Brain microvascular endothelial cell (primary cell): Measurements from ENCODE around the gene ATP12A.

Experiments
- DNase-seq: peaks from one replicate; pipeline ENCODE4 v3.0.0-alpha.2; 2020
- H3K27ac ChIP-seq: fragments of 250-450 bp; sonication (Bioruptor Pico); 2 replicates; pipeline ENCODE4 v1.5.1; 2020; ENCODE audit warnings: mild to moderate bottlenecking, moderate library complexity
- H3K27me3 ChIP-seq: fragments of 250-450 bp; sonication (Bioruptor Pico); replicated peaks from 2 replicates; pipeline ENCODE4 v1.5.1; 2020; ENCODE audit warnings: mild to moderate bottlenecking
- H3K36me3 ChIP-seq: fragments of 250-450 bp; sonication (Bioruptor Pico); replicated peaks from 2 replicates; pipeline ENCODE4 v1.5.1; 2020; ENCODE audit warnings: mild to moderate bottlenecking
- H3K4me3 ChIP-seq: 2 replicates; pipeline ENCODE4 v1.5.1; 2011; ENCODE audit warnings: low read depth, mild to moderate bottlenecking, control low read depth, low read length, moderate library complexity
- CTCF ChIP-seq: IDR thresholded peaks from 2 replicates; pipeline ENCODE4 v1.5.1; 2011; ENCODE audit warnings: low read depth, mild to moderate bottlenecking, moderate library complexity, low read length, control low read depth, inconsistent platforms; ENCODE audit errors: missing control alignments
- in situ Hi-C: cut with HindIII; loops from 2 replicates; pipeline ENCODE4 v1.10.0; 2017; ENCODE audit warnings: low sequenced_read_pairs, low pct_ligation_motif_present

The ATP12A gene

GRCh38 chr13:24671386-24672113 lies 8.7 kb upstream of the ATP12A start:
- H3K4me3 ChIP-seq = peak overlapping the region; percentile 24
- in situ Hi-C loops = no loop called here
- H3K36me3 ChIP-seq = no peaks in the 10 kb centered on the region
- H3K27me3 ChIP-seq = no peaks in the 10 kb centered on the region
- peak; percentile 81 for TF ChIP-seq CTCF
- peak overlapping the region; percentile 43 for H3K27ac ChIP-seq
- peak; percentile 86 for DNase-seq

- H3K4me3 ChIP-seq = no peak overlapping the region
- in situ Hi-C loops = no loop called here
- TF ChIP-seq CTCF = no peak
- DNase-seq = no peak
- H3K27me3 ChIP-seq = no peaks in the 10 kb centered on the region
- no peaks in the 10 kb centered on the region for H3K36me3 ChIP-seq
- H3K27ac ChIP-seq = no peak overlapping the region
These were observed 7.8 kb upstream of the ATP12A start for GRCh38 chr13:24672141-24673132.

- no peak overlapping the region for H3K4me3 ChIP-seq
- H3K27ac ChIP-seq = no peak overlapping the region
- DNase-seq = no peak
- H3K36me3 ChIP-seq = no peaks in the 10 kb centered on the region
- H3K27me3 ChIP-seq = peaks cover 15% of the 10 kb centered on the region
- TF ChIP-seq CTCF = no peak
- in situ Hi-C loops = no loop called here
These were observed 4.2 kb upstream of the ATP12A start for GRCh38 chr13:24675806-24676570.

GRCh38 chr13:24678151-24678550 lies 2.1 kb upstream of the ATP12A start:
- in situ Hi-C loops = no loop called here
- no peak for DNase-seq
- H3K27ac ChIP-seq = no peak overlapping the region
- no peak for TF ChIP-seq CTCF
- no peak overlapping the region for H3K4me3 ChIP-seq
- no peaks in the 10 kb centered on the region for H3K36me3 ChIP-seq
- peaks cover 19% of the 10 kb centered on the region for H3K27me3 ChIP-seq

GRCh38 chr13:24679686-24680085 lies 522 bp upstream of the ATP12A start:
- DNase-seq = no peak
- Histone ChIP-seq H3K27ac (no peak overlapping the region), H3K36me3 (no peaks in the 10 kb centered on the region), H3K27me3 (peaks cover 19% of the 10 kb centered on the region), H3K4me3 (no peak overlapping the region)
- in situ Hi-C loops = no loop called here
- no peak for TF ChIP-seq CTCF
